DOHH2 (cell line): ENCODE data around the gene RTTN.

Source experiments
- EZH2phosphoT487 ChIP-seq: fragments of 200-600 bp; sonication (generic); IDR thresholded peaks from 2 replicates; pipeline ENCODE4 v1.6.1; 2017; ENCODE audit warnings: borderline replicate concordance, mild to moderate bottlenecking, antibody characterized with exemption, low read length, moderate library complexity, mixed read lengths
- TF ChIP-seq, protein P1 (sequence below): fragments of 200-600 bp; sonication (generic); IDR thresholded peaks from one replicate; pipeline ENCODE4 v1.5.1; 2014; ENCODE audit warnings: antibody characterized with exemption, mild to moderate bottlenecking, low read depth, low read length; ENCODE audit not compliant: poor library complexity, severe bottlenecking

DNA sequence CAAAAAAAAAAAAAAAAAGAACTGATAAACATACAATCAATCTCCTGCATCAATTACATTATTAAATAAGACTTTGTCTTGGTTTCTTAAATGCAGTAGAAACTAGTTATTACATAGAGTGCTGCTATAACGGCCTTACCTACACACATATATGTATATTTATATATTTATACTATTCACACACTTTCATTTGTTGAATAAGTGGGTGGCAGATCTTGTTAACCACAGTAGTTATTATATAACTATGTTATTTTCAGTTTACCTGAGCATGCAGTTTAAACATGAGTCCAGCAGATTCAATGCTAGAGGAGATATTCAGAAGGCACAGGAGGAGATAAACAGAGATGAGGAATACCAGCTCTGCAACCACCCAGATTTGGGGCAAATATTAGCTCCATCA is 176.3 kb downstream of the RTTN start:
- TF ChIP-seq, protein P1, sequence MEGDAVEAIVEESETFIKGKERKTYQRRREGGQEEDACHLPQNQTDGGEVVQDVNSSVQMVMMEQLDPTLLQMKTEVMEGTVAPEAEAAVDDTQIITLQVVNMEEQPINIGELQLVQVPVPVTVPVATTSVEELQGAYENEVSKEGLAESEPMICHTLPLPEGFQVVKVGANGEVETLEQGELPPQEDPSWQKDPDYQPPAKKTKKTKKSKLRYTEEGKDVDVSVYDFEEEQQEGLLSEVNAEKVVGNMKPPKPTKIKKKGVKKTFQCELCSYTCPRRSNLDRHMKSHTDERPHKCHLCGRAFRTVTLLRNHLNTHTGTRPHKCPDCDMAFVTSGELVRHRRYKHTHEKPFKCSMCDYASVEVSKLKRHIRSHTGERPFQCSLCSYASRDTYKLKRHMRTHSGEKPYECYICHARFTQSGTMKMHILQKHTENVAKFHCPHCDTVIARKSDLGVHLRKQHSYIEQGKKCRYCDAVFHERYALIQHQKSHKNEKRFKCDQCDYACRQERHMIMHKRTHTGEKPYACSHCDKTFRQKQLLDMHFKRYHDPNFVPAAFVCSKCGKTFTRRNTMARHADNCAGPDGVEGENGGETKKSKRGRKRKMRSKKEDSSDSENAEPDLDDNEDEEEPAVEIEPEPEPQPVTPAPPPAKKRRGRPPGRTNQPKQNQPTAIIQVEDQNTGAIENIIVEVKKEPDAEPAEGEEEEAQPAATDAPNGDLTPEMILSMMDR: no peak
- TF ChIP-seq EZH2phosphoT487: no peak
